Gastrocnemius medialis (tissue), 4 donors: ENCODE measurements around the gene ZNF319.

Experiments used
- CTCF ChIP-seq, 5 experiments: fragments of 450-650 bp in 3 of 5; fragments of 200-600 bp in 2 of 5; sonication (generic) in 2 of 5; IDR thresholded peaks in 4 of 5; conservative IDR thresholded peaks in 1 of 5; 1 replicate in 4 of 5; 2 replicates in 1 of 5; pipeline ENCODE4 v1.5.1; 2016 to 2019; ENCODE audit warnings: antibody characterized with exemption in 5 of 5, mild to moderate bottlenecking in 3 of 5, moderate library complexity in 3 of 5
- POLR2A ChIP-seq, 2 donors: fragments of 450-650 bp; IDR thresholded peaks; one replicate each; pipeline ENCODE4 v1.6.1; 2017; ENCODE audit warnings: antibody characterized with exemption in 2 of 2, mild to moderate bottlenecking in 2 of 2, moderate library complexity in 2 of 2

GRCh38 chr16:58036943-58037342 lies 36.5 kb upstream of the ZNF319 start:
- TF ChIP-seq CTCF (IDR thresholded peaks at IDR 0.05 in 4 of 5, conservative IDR thresholded peaks at IDR 0.05 in 1 of 5), result no peak
- TF ChIP-seq POLR2A (IDR thresholded peaks at IDR 0.05), result no peak
